Measurements from ENCODE around the gene MPV17L.
"Not testable (repeated sequence)": the region's sequence is repeated elsewhere in the genome, so short reads cannot be mapped to it uniquely, and the experiment has no call there.

Gene MPV17L

GRCh38 chr16:15398618-15399316 lies 3.2 kb downstream of the MPV17L start:
- Histone ChIP-seq H3K9me2 (replicated peaks; ENCODE audit: insufficient read depth, low read length) (no peaks in the 10 kb centered on the region), H3K4me2 (ENCODE audit: low read depth, low read length) (no peak overlapping the region), H3K27ac (ENCODE audit: low read length) (no peak overlapping the region), H4K20me1 (ENCODE audit: insufficient read depth, low read length) (no peaks in the 10 kb centered on the region), H3F3A (ENCODE audit: insufficient read depth, low read length) (no peaks in the 10 kb centered on the region), H2AFZ (ENCODE audit: low read length) (no peak overlapping the region), H3K4me1 (ENCODE audit: low read length) (no peaks in the 10 kb centered on the region), H3K4me3 (ENCODE audit: low read length) (no peak overlapping the region), H3K27me3 (replicated peaks; ENCODE audit: insufficient read depth, low read length) (no peaks in the 10 kb centered on the region), H3K9ac (ENCODE audit: low read length) (no peak overlapping the region), H3K36me3 (replicated peaks; ENCODE audit: insufficient read depth, low read length) (no peaks in the 10 kb centered on the region), H3K79me2 (ENCODE audit: low read length) (no peaks in the 10 kb centered on the region), H3K9me3 (replicated peaks; ENCODE audit: insufficient read depth, low read length) (no peaks in the 10 kb centered on the region)
- TF ChIP-seq CTCF (IDR thresholded peaks at IDR 0.05; ENCODE audit: low read length) (no peak), EZH2 (optimal IDR thresholded peaks at IDR 0.05; ENCODE audit: low read depth, low read length) (no peak), EZH2phosphoT487 (IDR thresholded peaks at IDR 0.05; ENCODE audit: low read length) (no peak)
- DNase-seq = no peak

DNA sequence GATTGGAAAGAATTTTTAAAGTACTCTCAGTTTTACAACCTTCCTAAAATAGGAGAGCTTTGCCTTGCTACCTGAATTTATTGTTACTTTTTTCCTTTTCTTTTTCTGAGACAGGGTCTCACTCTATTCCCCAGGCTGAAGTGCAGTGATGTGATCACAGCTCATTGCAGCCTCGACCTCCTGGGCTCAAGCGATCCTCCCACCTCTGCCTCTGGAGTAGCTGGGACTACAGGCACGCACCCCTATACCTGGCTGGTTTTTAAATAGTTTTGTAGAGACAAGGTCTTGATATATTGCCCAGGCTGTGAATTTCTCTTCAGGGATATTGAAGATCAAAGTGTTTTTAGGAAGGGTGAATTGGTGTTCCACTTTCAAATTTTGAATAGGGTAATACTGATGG lies 3.8 kb downstream of the MPV17L start:
- Histone ChIP-seq H3K4me1 (ENCODE audit: low read length) (no peaks in the 10 kb centered on the region), H3K27ac (ENCODE audit: low read length) (no peak overlapping the region), H3K4me2 (ENCODE audit: low read depth, low read length) (no peak overlapping the region), H2AFZ (ENCODE audit: low read length) (no peak overlapping the region), H3K9me2 (replicated peaks; ENCODE audit: insufficient read depth, low read length) (no peaks in the 10 kb centered on the region), H3K9ac (ENCODE audit: low read length) (no peak overlapping the region), H3K4me3 (ENCODE audit: low read length) (no peak overlapping the region), H3F3A (ENCODE audit: insufficient read depth, low read length) (no peaks in the 10 kb centered on the region), H3K9me3 (replicated peaks; ENCODE audit: insufficient read depth, low read length) (no peaks in the 10 kb centered on the region), H3K36me3 (replicated peaks; ENCODE audit: insufficient read depth, low read length) (no peaks in the 10 kb centered on the region), H3K79me2 (ENCODE audit: low read length) (no peaks in the 10 kb centered on the region), H3K27me3 (replicated peaks; ENCODE audit: insufficient read depth, low read length) (no peaks in the 10 kb centered on the region), H4K20me1 (ENCODE audit: insufficient read depth, low read length) (no peaks in the 10 kb centered on the region)
- no peak for TF ChIP-seq CTCF (IDR thresholded peaks at IDR 0.05; ENCODE audit: low read length)
- TF ChIP-seq EZH2 (optimal IDR thresholded peaks at IDR 0.05; ENCODE audit: low read depth, low read length) = no peak
- no peak for TF ChIP-seq EZH2phosphoT487 (IDR thresholded peaks at IDR 0.05; ENCODE audit: low read length)
- no peak for DNase-seq

DNA sequence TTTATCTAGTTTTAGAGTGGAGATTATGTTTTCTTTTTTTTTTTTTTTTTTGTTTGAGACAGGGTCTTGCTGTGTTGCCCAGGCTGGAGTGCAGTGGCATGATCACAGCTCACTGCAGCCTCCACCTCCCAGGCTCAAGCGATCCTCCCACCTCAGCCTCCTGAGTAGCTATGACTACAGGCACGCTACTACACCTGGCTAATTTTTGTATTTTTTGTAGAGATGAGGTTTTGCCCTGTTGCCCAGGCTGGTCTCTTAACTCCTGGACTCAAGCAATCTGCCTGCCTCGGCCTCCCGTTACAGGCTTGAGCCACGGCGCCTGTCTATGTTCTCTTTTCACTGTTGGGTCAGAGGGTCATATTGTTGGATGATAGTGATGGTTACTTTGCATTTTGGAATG lies 4.8 kb downstream of the MPV17L start:
- H3K27ac ChIP-seq (ENCODE audit: low read length); H3K36me3 ChIP-seq (replicated peaks; ENCODE audit: insufficient read depth, low read length); H3K4me2 ChIP-seq (ENCODE audit: low read depth, low read length); H3K9ac ChIP-seq (ENCODE audit: low read length); H3K4me3 ChIP-seq (ENCODE audit: low read length); H3K4me1 ChIP-seq (ENCODE audit: low read length); H3K79me2 ChIP-seq (ENCODE audit: low read length); H3F3A ChIP-seq (ENCODE audit: insufficient read depth, low read length); H3K9me2 ChIP-seq (replicated peaks; ENCODE audit: insufficient read depth, low read length); H4K20me1 ChIP-seq (ENCODE audit: insufficient read depth, low read length); H2AFZ ChIP-seq (ENCODE audit: low read length); DNase-seq; H3K27me3 ChIP-seq (replicated peaks; ENCODE audit: insufficient read depth, low read length); H3K9me3 ChIP-seq (replicated peaks; ENCODE audit: insufficient read depth, low read length): not testable (repeated sequence)

- Histone ChIP-seq H3F3A (ENCODE audit: insufficient read depth, low read length) (no peaks in the 10 kb centered on the region), H3K9me3 (replicated peaks; ENCODE audit: insufficient read depth, low read length) (no peaks in the 10 kb centered on the region), H3K4me3 (ENCODE audit: low read length) (no peak overlapping the region), H3K27ac (ENCODE audit: low read length) (no peak overlapping the region), H3K4me1 (ENCODE audit: low read length) (0 out of 2 replicates have a peak, but pooled peaks cover 5% of the 10 kb centered on the region), H3K27me3 (replicated peaks; ENCODE audit: insufficient read depth, low read length) (no peaks in the 10 kb centered on the region), H3K79me2 (ENCODE audit: low read length) (no peaks in the 10 kb centered on the region), H3K9me2 (replicated peaks; ENCODE audit: insufficient read depth, low read length) (no peaks in the 10 kb centered on the region), H4K20me1 (ENCODE audit: insufficient read depth, low read length) (no peaks in the 10 kb centered on the region), H3K9ac (ENCODE audit: low read length) (no peak overlapping the region), H3K4me2 (ENCODE audit: low read depth, low read length) (no peak overlapping the region), H2AFZ (ENCODE audit: low read length) (no peak overlapping the region), H3K36me3 (replicated peaks; ENCODE audit: insufficient read depth, low read length) (no peaks in the 10 kb centered on the region)
- DNase-seq = no peak
- no peak for TF ChIP-seq EZH2 (optimal IDR thresholded peaks at IDR 0.05; ENCODE audit: low read depth, low read length)
- TF ChIP-seq CTCF (IDR thresholded peaks at IDR 0.05; ENCODE audit: low read length) = no peak
- TF ChIP-seq EZH2phosphoT487 (IDR thresholded peaks at IDR 0.05; ENCODE audit: low read length) = no peak
These were observed 6.4 kb downstream of the MPV17L start for GRCh38 chr16:15401972-15402371.
